IMR-90 (cell line): Measurements from ENCODE around the gene MLANA. TPM values are rescaled to one million over a fixed set of nuclear protein-coding genes. Genes with fewer than 3 reads are reported as not detected.
A peak's percentile ranks its signal among the peaks of the same experiment; 100 is the strongest.

Experiments
- ATAC-seq: fragments of 200-7000 bp; cut with Tn5 transposase; 2 replicates; pipeline ENCODE4 v1.9.1; 2020; ENCODE audit warnings: low read depth, mild to moderate bottlenecking, moderate library complexity
- BruUV-seq: library from RNA; stranded (reverse); fragments of 400-500 nt; replicated peaks from 2 replicates; lab custom pipeline; 2021; lab: Mats Ljungman, UMichigan
- CTCF ChIA-PET: fragments of 300-600 bp; formaldehyde crosslinking; extraction: SDS; loops from one replicate; lab custom pipeline; 2021; ENCODE audit warnings: antibody characterized with exemption; lab: Yijun Ruan, JAX
- POLR2A ChIA-PET: fragments of 300-600 bp; sonication (Branson Sonifier 250); formaldehyde crosslinking; loops from one replicate; lab custom pipeline; 2022; ENCODE audit warnings: antibody characterized with exemption; ENCODE audit not compliant: unreplicated experiment; lab: Charles Lee
- DNase-seq: peaks from one replicate; pipeline ENCODE4 v3.0.0; 2013
- H2AFZ ChIP-seq: replicated peaks from 2 replicates; pipeline ENCODE3; 2013; ENCODE audit warnings: low read length, mild to moderate bottlenecking; ENCODE audit not compliant: poor library complexity
- H2AK5ac ChIP-seq: 2 replicates; pipeline ENCODE4 v1.6.1; 2013; ENCODE audit warnings: low read depth, low read length, inconsistent platforms
- H2AK9ac ChIP-seq: replicated peaks from 2 replicates; pipeline ENCODE3; 2013; ENCODE audit warnings: mild to moderate bottlenecking, low read depth, low read length, moderate library complexity; ENCODE audit not compliant: poor library complexity
- H2BK120ac ChIP-seq: 2 replicates; pipeline ENCODE4 v1.6.1; 2013; ENCODE audit warnings: low read depth, low read length, inconsistent platforms
- H2BK15ac ChIP-seq: 3 replicates; pipeline ENCODE4 v1.6.1; 2013; ENCODE audit warnings: low read depth, low read length, inconsistent platforms
- H2BK20ac ChIP-seq: 2 replicates; pipeline ENCODE4 v1.6.1; 2013; ENCODE audit warnings: low read depth, mild to moderate bottlenecking, inconsistent platforms, low read length, moderate library complexity
- H2BK5ac ChIP-seq: 2 replicates; pipeline ENCODE4 v1.6.1; 2013; ENCODE audit warnings: mild to moderate bottlenecking, low read depth, low read length, inconsistent platforms; ENCODE audit not compliant: poor library complexity, severe bottlenecking
- H3K14ac ChIP-seq: replicated peaks from 2 replicates; pipeline ENCODE4 v1.6.1; 2013; ENCODE audit warnings: low read depth, low read length, inconsistent platforms
- H3K18ac ChIP-seq: 2 replicates; pipeline ENCODE4 v1.6.1; 2013; ENCODE audit warnings: low read depth, low read length, control low read depth
- H3K23ac ChIP-seq: 2 replicates; pipeline ENCODE4 v1.6.1; 2013; ENCODE audit warnings: low read depth, low read length, inconsistent platforms
- H3K27ac ChIP-seq: 2 replicates; pipeline ENCODE4 v1.5.1; 2013; ENCODE audit warnings: mild to moderate bottlenecking, control low read depth, low read length; ENCODE audit not compliant: insufficient read depth
- H3K27me3 ChIP-seq: 2 replicates; pipeline ENCODE4 v1.6.1; 2013; ENCODE audit warnings: low read length; ENCODE audit not compliant: control insufficient read depth, insufficient read depth
- H3K36me3 ChIP-seq: 2 replicates; pipeline ENCODE4 v1.6.1; 2013; ENCODE audit warnings: low read length, mixed read lengths; ENCODE audit not compliant: control insufficient read depth, insufficient read depth
- H3K4ac ChIP-seq: 2 replicates; pipeline ENCODE4 v1.6.1; 2013; ENCODE audit warnings: low read depth, low read length, inconsistent platforms
- H3K4me1 ChIP-seq: 2 replicates; pipeline ENCODE4 v1.6.1; 2013; ENCODE audit warnings: low read length, mixed read lengths; ENCODE audit not compliant: control insufficient read depth, insufficient read depth
- H3K4me2 ChIP-seq: 2 replicates; pipeline ENCODE4 v1.6.1; 2013; ENCODE audit warnings: low read depth, mild to moderate bottlenecking, control low read depth, low read length, moderate library complexity
- H3K4me3 ChIP-seq: 2 replicates; pipeline ENCODE4 v1.5.1; 2013; ENCODE audit warnings: low read depth, mild to moderate bottlenecking, control low read depth, low read length, moderate library complexity; ENCODE audit not compliant: insufficient read depth
- H3K56ac ChIP-seq: 2 replicates; pipeline ENCODE4 v1.6.1; 2013; ENCODE audit warnings: low read length, inconsistent platforms; ENCODE audit not compliant: insufficient read depth; ENCODE audit errors: extremely low read depth
- H3K79me1 ChIP-seq, 2 experiments: 2 replicates each; pipeline ENCODE4 v1.6.1; 2013; ENCODE audit warnings: low read length in 2 of 2, inconsistent platforms in 1 of 2, low read depth in 1 of 2
- H3K9ac ChIP-seq: 2 replicates; pipeline ENCODE4 v1.6.1; 2013; ENCODE audit warnings: low read depth, low read length, control low read depth
- H3K9me1 ChIP-seq: 2 replicates; pipeline ENCODE4 v1.6.1; 2013; ENCODE audit warnings: low read length, inconsistent platforms; ENCODE audit not compliant: insufficient read depth
- H3K9me3 ChIP-seq: 2 replicates; pipeline ENCODE4 v1.6.1; 2013; ENCODE audit warnings: low read length; ENCODE audit not compliant: control insufficient read depth, insufficient read depth
- H4K20me1 ChIP-seq: 2 replicates; pipeline ENCODE4 v1.6.1; 2013; ENCODE audit warnings: low read length, inconsistent platforms; ENCODE audit not compliant: insufficient read depth
- H4K5ac ChIP-seq: 2 replicates; pipeline ENCODE4 v1.6.1; 2013; ENCODE audit warnings: mild to moderate bottlenecking, low read depth, low read length, control low read depth
- H4K8ac ChIP-seq, 2 experiments: 2 replicates each; pipeline ENCODE4 v1.6.1; 2013; ENCODE audit warnings: low read depth in 2 of 2, low read length in 2 of 2, control low read depth in 1 of 2, inconsistent platforms in 1 of 2
- H4K91ac ChIP-seq: 2 replicates; pipeline ENCODE4 v1.6.1; 2013; ENCODE audit warnings: low read depth, low read length, inconsistent platforms; ENCODE audit not compliant: insufficient read depth
- BHLHE40 ChIP-seq: fragments of 150-350 bp; IDR thresholded peaks from 2 replicates; pipeline ENCODE4 v1.6.1; 2016; ENCODE audit warnings: mild to moderate bottlenecking, low read depth, low read length
- CHD1 ChIP-seq: IDR thresholded peaks from 2 replicates; pipeline ENCODE4 v1.6.1; 2012; ENCODE audit warnings: low read depth, low read length, improper control_type of control experiment
- FOS ChIP-seq: fragments of 150-350 bp; IDR thresholded peaks from 2 replicates; pipeline ENCODE4 v1.6.1; 2016; ENCODE audit warnings: low read depth, low read length
- MAZ ChIP-seq: IDR thresholded peaks from 2 replicates; pipeline ENCODE4 v1.6.1; 2012; ENCODE audit warnings: low read depth, mild to moderate bottlenecking, low read length, improper control_type of control experiment, moderate library complexity, borderline replicate concordance
- MXI1 ChIP-seq: IDR thresholded peaks from 2 replicates; pipeline ENCODE4 v1.6.1; 2012; ENCODE audit warnings: low read depth, mild to moderate bottlenecking, low read length, moderate library complexity, borderline replicate concordance
- NFE2L2 ChIP-seq: fragments of 150-350 bp; IDR thresholded peaks from 2 replicates; pipeline ENCODE4 v1.6.1; 2016; ENCODE audit warnings: low read depth, mild to moderate bottlenecking, low read length
- POLR2A ChIP-seq: IDR thresholded peaks from 2 replicates; pipeline ENCODE4 v1.6.1; 2012; ENCODE audit warnings: mild to moderate bottlenecking, low read depth, low read length
- SMC3 ChIP-seq: fragments of 150-350 bp; IDR thresholded peaks from 2 replicates; pipeline ENCODE4 v1.6.1; 2016; ENCODE audit warnings: low read depth, mild to moderate bottlenecking, antibody characterized with exemption, low read length, moderate library complexity
- WGBS, 2 experiments: methylation state at CpG; one replicate each; pipeline versions ENCODE4 v1.1.5 to v1.1.7; 2013; ENCODE audit warnings: missing lambda C conversion rate in 2 of 2; ENCODE audit not compliant: insufficient read length in 1 of 2; ENCODE audit errors: extremely low coverage in 2 of 2; 5-methylcytosine and 5-hydroxymethylcytosine counted together
- dilution Hi-C: fragments of 300-500 bp; cut with HindIII; formaldehyde crosslinking; loops from one replicate; pipeline ENCODE4 v1.14.3; 2018; ENCODE audit warnings: low sequenced_read_pairs; ENCODE audit not compliant: unreplicated experiment
- in situ Hi-C: fragments of 300-500 bp; cut with MboI; formaldehyde crosslinking; loops from 3 replicates; pipeline ENCODE4 v1.14.3; 2019; ENCODE audit warnings: low sequenced_read_pairs, inconsistent platforms, mixed read lengths
- intact Hi-C: fragments of 100-400 bp; cut with micrococcal nuclease; formaldehyde crosslinking; loops from 2 replicates; pipeline ENCODE4 v1.10.0; 2022
- polyA plus RNA-seq, 3 experiments: library from polyadenylated mRNA; depleted of rRNA; stranded (reverse); fragments of >200 nt; gene quantifications; 2 replicates each; pipeline ENCODE4 v1.2.3, GENCODE V29; 2012; ENCODE audit warnings: low replicate concordance in 1 of 3
- total RNA-seq: library from RNA; depleted of rRNA; stranded (reverse); fragments of >200 nt; gene quantifications from 2 replicates; pipeline ENCODE4 v1.2.3, GENCODE V29; 2012

The MLANA gene
- total and polyA plus RNA-seq, 2 of the 4 experiments (the other 2 are of a cell fraction): not detected

GRCh38 chr9:5843794-5844471 is 46.8 kb upstream of the MLANA start:
- Histone ChIP-seq H3K9me1 (0 out of 2 replicates have a peak, but pooled peaks cover 8% of the 10 kb centered on the region), H4K8ac (peak overlapping the region in 1 of 2 experiments; percentile 90; a peak in 2 of 4 replicates), H3K36me3 (no peaks in the 10 kb centered on the region), H2AK5ac (peak overlapping the region; percentile 86), H3K79me1 (no peaks in the 10 kb centered on the region), H4K91ac (peak overlapping the region; percentile 62), H4K20me1 (peaks cover 14% of the 10 kb centered on the region; the same call in 1 of the 2 replicates), H3K4ac (peak overlapping the region; percentile 88), H4K5ac (peak overlapping the region; percentile 38; the same call in 1 of the 2 replicates), H3K9me3 (no peaks in the 10 kb centered on the region), H3K4me3 (no peak overlapping the region), H2BK20ac (peak overlapping the region; percentile 81), H2AK9ac (peak overlapping the region; percentile 56), H2BK120ac (peak overlapping the region; percentile 88), H3K27ac (peak overlapping the region; percentile 74; the same call in 1 of the 2 replicates), H3K56ac (0 out of 2 replicates have a peak overlapping the region, but pooled peaks have one; percentile 22), H3K9ac (no peak overlapping the region), H3K14ac (peak overlapping the region; percentile 81), H3K18ac (peak overlapping the region; percentile 56), H3K27me3 (peaks cover 8% of the 10 kb centered on the region), H2AFZ (peak overlapping the region; percentile 71), H2BK5ac (peak overlapping the region; percentile 30), H3K4me1 (peaks cover 17% of the 10 kb centered on the region), H3K23ac (peak overlapping the region; percentile 92), H2BK15ac (peak overlapping the region; percentile 90), H3K4me2 (peak overlapping the region; percentile 36; the same call in 1 of the 2 replicates)
- peak; percentile 53 for ATAC-seq
- intact Hi-C loops (no loop called here), in situ Hi-C loops (no loop called here), dilution Hi-C loops (no loop called here)
- no CpG with 5 or more reads among the region's 8 CpGs for WGBS, 2 experiments
- peak; percentile 29 for DNase-seq
- no peak for TF ChIP-seq SMC3
- TF ChIP-seq MXI1: no peak
- no peak for TF ChIP-seq POLR2A
- no peak for TF ChIP-seq CHD1
- TF ChIP-seq MAZ: no peak
- TF ChIP-seq BHLHE40: no peak
- no peak for TF ChIP-seq NFE2L2
- TF ChIP-seq FOS: no peak
- no TSS peak for BruUV-seq
- ChIA-PET POLR2A (no interaction called here), CTCF (interaction anchor here (4.1 kb wide), 1 partner anchor 11 kb away, joined by 21 read pairs; the partner anchor contains the start of gene ERMP1)
